CD4-positive, alpha-beta memory T cell (primary cell): Measurements from ENCODE around the gene CACNA2D4. TPM values are rescaled to one million over a fixed set of nuclear protein-coding genes. Genes with fewer than 3 reads are reported as not detected.

ENCODE experiments used
- CTCF ChIA-PET: fragments of 350-600 bp; sonication (Branson Sonifier 250); formaldehyde crosslinking; loops from one replicate; lab custom pipeline; 2021; ENCODE audit warnings: inconsistent platforms; ENCODE audit not compliant: partially characterized antibody; lab: Charles Lee
- POLR2A ChIA-PET: fragments of 350-600 bp; sonication (Branson Sonifier 250); formaldehyde crosslinking; loops from one replicate; lab custom pipeline; 2021; ENCODE audit not compliant: partially characterized antibody; lab: Charles Lee
- DNase-seq, 5 donors: peaks; one replicate each; pipeline versions ENCODE4 v3.0.0 to v3.0.0-alpha.2; 2020 to 2022; ENCODE audit warnings: mixed read lengths in 1 of 5
- H3K27ac ChIP-seq: one replicate; pipeline ENCODE4 v1.7.0; 2013; ENCODE audit warnings: low read depth, low read length
- H3K27me3 ChIP-seq: 2 replicates; pipeline ENCODE4 v1.7.0; 2013; ENCODE audit warnings: mild to moderate bottlenecking, low read length, moderate library complexity; ENCODE audit not compliant: insufficient read depth
- H3K36me3 ChIP-seq: 2 replicates; pipeline ENCODE4 v1.7.0; 2013; ENCODE audit warnings: mild to moderate bottlenecking, low read length, moderate library complexity; ENCODE audit not compliant: insufficient read depth
- H3K4me1 ChIP-seq: 2 replicates; pipeline ENCODE4 v1.7.0; 2013; ENCODE audit warnings: mild to moderate bottlenecking, low read length, moderate library complexity; ENCODE audit not compliant: insufficient read depth
- H3K4me3 ChIP-seq, 2 donors: one replicate each; pipeline ENCODE4 v1.7.0; 2013; ENCODE audit warnings: low read length in 2 of 2, mild to moderate bottlenecking in 1 of 2
- H3K9me3 ChIP-seq, 2 donors: one replicate each; pipeline ENCODE4 v1.7.0; 2013; ENCODE audit warnings: low read length in 2 of 2, control low read depth in 1 of 2; ENCODE audit not compliant: control insufficient read depth in 1 of 2
- H3K27ac Mint-ChIP-seq, 7 donors: one replicate each; pipeline ENCODE4 v1.8.0; 2020 to 2021; ENCODE audit warnings: mixed read lengths in 7 of 7, mild to moderate bottlenecking in 6 of 7, inconsistent platforms in 3 of 7, moderate library complexity in 3 of 7
- H3K27me3 Mint-ChIP-seq, 2 donors: one replicate each; pipeline ENCODE4 v1.8.0; 2020 to 2021; ENCODE audit warnings: mixed read lengths in 2 of 2
- H3K36me3 Mint-ChIP-seq, 2 donors: one replicate each; pipeline ENCODE4 v1.8.0; 2020 to 2021; ENCODE audit warnings: mixed read lengths in 2 of 2, inconsistent platforms in 1 of 2, mild to moderate bottlenecking in 1 of 2
- H3K4me1 Mint-ChIP-seq, 4 donors: one replicate each; pipeline ENCODE4 v1.8.0; 2020 to 2021; ENCODE audit warnings: mixed read lengths in 4 of 4, mild to moderate bottlenecking in 1 of 4
- H3K4me3 Mint-ChIP-seq, 8 donors: one replicate each; pipeline ENCODE4 v1.8.0; 2020 to 2021; ENCODE audit warnings: mixed read lengths in 8 of 8, mild to moderate bottlenecking in 7 of 8, moderate library complexity in 6 of 8, inconsistent platforms in 3 of 8
- H3K9me3 Mint-ChIP-seq, 8 donors: one replicate each; pipeline ENCODE4 v1.8.0; 2020 to 2021; ENCODE audit warnings: mixed read lengths in 8 of 8, mild to moderate bottlenecking in 5 of 8, inconsistent platforms in 3 of 8, moderate library complexity in 1 of 8
- intact Hi-C: fragments of 100-400 bp; cut with micrococcal nuclease; formaldehyde crosslinking; loops from one replicate; pipeline ENCODE4 v1.15.1; 2023
- polyA plus RNA-seq, 2 donors: library from polyadenylated mRNA; unstranded; fragments of 300-500 nt; fragmentation: Illumina TruSeq; gene quantifications; one replicate each; pipeline ENCODE4 v1.2.3, GENCODE V29; 2021
- total RNA-seq, 2 experiments: library from RNA; stranded (reverse); gene quantifications; one replicate each; pipeline ENCODE4 v1.2.3, GENCODE V29; 2021

CACNA2D4 gene
- total and polyA plus RNA-seq, 4 experiments from 2014 or later, result 12.4 to 19.2 (median 14.6) TPM

GRCh38 chr12:1749019-1749418 lies 169.4 kb downstream of the CACNA2D4 start:
- H3K4me3 Mint-ChIP-seq, result no peak overlapping the region
- intact Hi-C loops, result no loop called here
- DNase-seq, result no peak
- no peak overlapping the region for H3K27ac ChIP-seq
- H3K9me3 ChIP-seq, result peaks cover 0 to 6% of the 10 kb centered on the region in 2 donors
- H3K4me1 Mint-ChIP-seq, result peaks cover 7 to 28% (median 17%) of the 10 kb centered on the region in 4 donors
- no peak overlapping the region for H3K27ac Mint-ChIP-seq
- H3K27me3 Mint-ChIP-seq, result no peaks in the 10 kb centered on the region
- H3K36me3 ChIP-seq, result peaks cover under 1% of the 10 kb centered on the region
- no peaks in the 10 kb centered on the region for H3K4me1 ChIP-seq
- H3K9me3 Mint-ChIP-seq, result peaks cover 0 to 34% (median 20%) of the 10 kb centered on the region in 8 donors
- peaks cover 31 to 39% of the 10 kb centered on the region in 2 donors for H3K36me3 Mint-ChIP-seq
- no peaks in the 10 kb centered on the region for H3K27me3 ChIP-seq
- no peak overlapping the region for H3K4me3 ChIP-seq
- CTCF ChIA-PET, result interaction anchor here (1.7 kb wide), 1 partner anchor 41 kb away, joined by 4 read pairs; no protein-coding TSS in a partner anchor
- POLR2A ChIA-PET, result no interaction called here

GRCh38 chr12:1747609-1748008 lies 170.8 kb downstream of the CACNA2D4 start:
- H3K4me1 Mint-ChIP-seq, result peaks cover 6 to 23% (median 12%) of the 10 kb centered on the region in 4 donors
- no peaks in the 10 kb centered on the region for H3K27me3 Mint-ChIP-seq
- peak overlapping the region in 1 of 7 donors; percentile 24 for H3K27ac Mint-ChIP-seq
- Histone ChIP-seq H3K27ac (no peak overlapping the region), H3K4me3 (no peak overlapping the region), H3K27me3 (no peaks in the 10 kb centered on the region), H3K9me3 (peaks cover 0 to 6% of the 10 kb centered on the region in 2 donors), H3K36me3 (no peaks in the 10 kb centered on the region), H3K4me1 (no peaks in the 10 kb centered on the region)
- CTCF ChIA-PET, result no interaction called here
- peaks cover 0 to 34% (median 20%) of the 10 kb centered on the region in 8 donors for H3K9me3 Mint-ChIP-seq
- no peak for DNase-seq
- intact Hi-C loops, result no loop called here
- H3K36me3 Mint-ChIP-seq, result peaks cover 32 to 38% of the 10 kb centered on the region in 2 donors
- H3K4me3 Mint-ChIP-seq, result no peak overlapping the region
- POLR2A ChIA-PET, result no interaction called here

GRCh38 chr12:1744932-1745331 lies 173.5 kb downstream of the CACNA2D4 start:
- ChIA-PET CTCF (no interaction called here), POLR2A (no interaction called here)
- peaks cover 18 to 34% (median 24%) of the 10 kb centered on the region in 4 donors for H3K4me1 Mint-ChIP-seq
- no peaks in the 10 kb centered on the region for H3K36me3 ChIP-seq
- no peak overlapping the region for H3K4me3 ChIP-seq
- H3K9me3 ChIP-seq, result peaks cover 0 to 6% of the 10 kb centered on the region in 2 donors
- no peak overlapping the region for H3K4me3 Mint-ChIP-seq
- peaks cover 31 to 38% of the 10 kb centered on the region in 2 donors for H3K36me3 Mint-ChIP-seq
- H3K27me3 Mint-ChIP-seq, result no peaks in the 10 kb centered on the region
- no peak overlapping the region for H3K27ac Mint-ChIP-seq
- intact Hi-C loops, result no loop called here
- no peak overlapping the region for H3K27ac ChIP-seq
- no peaks in the 10 kb centered on the region for H3K27me3 ChIP-seq
- peaks cover 24% of the 10 kb centered on the region for H3K4me1 ChIP-seq
- DNase-seq, result no peak
- peaks cover 0 to 34% (median 20%) of the 10 kb centered on the region in 8 donors for H3K9me3 Mint-ChIP-seq

Other genes with a start within 250 kb of the CACNA2D4 start
- gene ADIPOR2, start 227.6 kb downstream of the CACNA2D4 start, total RNA-seq, result 10 to 100 TPM; 35.7 to 36.2 TPM
- gene ADIPOR2, start 227.6 kb downstream of the CACNA2D4 start, polyA plus RNA-seq, result 1 to 10 TPM; 1.8 to 3.5 TPM
- gene LRTM2, start 98.1 kb downstream of the CACNA2D4 start, total RNA-seq, result not detected
- not detected for gene LRTM2, start 98.1 kb downstream of the CACNA2D4 start, polyA plus RNA-seq
- 10 to 100 TPM; 25.5 to 26.9 TPM for gene DCP1B, start 85.8 kb upstream of the CACNA2D4 start, total RNA-seq
- gene DCP1B, start 85.8 kb upstream of the CACNA2D4 start, polyA plus RNA-seq, result 10 to 100 TPM; 16.2 to 29.2 TPM
- under 1 TPM; 0.06 to 0.08 TPM for gene CACNA1C, start 134.3 kb upstream of the CACNA2D4 start, total RNA-seq
- under 1 TPM; 0.05 to 0.21 TPM for gene CACNA1C, start 134.3 kb upstream of the CACNA2D4 start, polyA plus RNA-seq